NT2/D1 (cell line): ENCODE measurements around the gene TAC1.

Experiments
- SUZ12 ChIP-seq: IDR thresholded peaks from 2 replicates; pipeline ENCODE4 v1.6.1; 2011; ENCODE audit not compliant: insufficient read length, insufficient read depth; ENCODE audit errors: extremely low read depth
- YY1 ChIP-seq: IDR thresholded peaks from 2 replicates; pipeline ENCODE4 v1.6.1; 2011; ENCODE audit not compliant: insufficient read length, insufficient read depth
- ZNF274 ChIP-seq: IDR thresholded peaks from 2 replicates; pipeline ENCODE4 v1.6.1; 2011; ENCODE audit warnings: mild to moderate bottlenecking, low read depth, low read length

- no peak for TF ChIP-seq ZNF274
- TF ChIP-seq YY1: no peak
- no peak for TF ChIP-seq SUZ12
Observed at GRCh38 chr7:97770850-97771249, 39.0 kb downstream of the TAC1 start.
